ENCODE results near the gene KLRC2.
"Not testable (repeated sequence)": the region's sequence is repeated elsewhere in the genome, so short reads cannot be mapped to it uniquely, and the experiment has no call there.

KLRC2 gene

GRCh38 chr12:10435816-10436215, at the start of gene KLRC2:
Gene KLRC2 (minus strand): TSS chr12:10436010. CDS start chr12:10435986, 24 bp downstream.
- DNase-seq = not testable (repeated sequence)

DNA sequence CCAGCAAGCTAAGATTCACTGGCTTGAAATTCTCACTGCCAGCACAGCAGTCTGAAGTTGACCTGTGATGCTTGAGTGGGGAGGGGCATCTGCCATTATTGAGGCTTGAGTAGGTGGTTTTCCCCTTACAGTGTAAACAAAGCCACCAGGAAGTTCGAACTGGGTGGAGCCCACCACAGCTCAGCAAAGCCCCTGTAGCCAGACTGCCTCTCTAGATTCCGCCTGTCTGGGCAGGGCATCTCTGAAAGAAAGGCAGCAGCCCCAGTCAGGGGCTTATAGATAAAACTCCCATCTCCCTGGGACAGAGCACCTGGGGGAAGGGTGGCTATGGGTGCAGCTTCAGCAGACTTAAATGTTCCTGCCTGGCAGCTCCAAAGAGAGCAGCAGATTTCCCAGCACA, 46.1 kb upstream of the KLRC2 start:
- DNase-seq = not testable (repeated sequence)

DNA sequence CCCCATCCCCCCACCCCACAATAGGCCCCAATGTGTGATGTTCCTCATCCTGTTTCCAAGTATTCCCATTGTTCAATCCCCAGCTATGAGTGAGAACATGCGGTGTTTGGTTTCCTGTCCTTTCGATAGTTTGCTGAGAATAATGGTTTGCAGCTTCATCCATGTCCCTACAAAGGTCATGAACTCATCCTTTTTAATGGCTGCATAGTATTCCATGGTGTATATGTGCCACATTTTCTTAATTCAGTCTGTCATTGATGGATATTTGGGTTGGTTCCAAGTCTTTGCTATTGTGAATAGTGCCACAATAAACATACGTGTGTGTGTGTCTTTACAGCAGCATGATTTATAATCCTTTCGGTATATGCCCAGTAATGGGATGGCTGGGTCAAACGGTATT, 37.0 kb upstream of the KLRC2 start:
- DNase-seq = not testable (repeated sequence)

- no peak for DNase-seq
Observed at GRCh38 chr12:10469701-10470100, 33.9 kb upstream of the KLRC2 start.

GRCh38 chr12:10466311-10466710, 30.5 kb upstream of the KLRC2 start:
- no peak for DNase-seq

- no peak for DNase-seq
Observed at GRCh38 chr12:10457760-10458159, 21.9 kb upstream of the KLRC2 start.

- no peak for DNase-seq
Observed at GRCh38 chr12:10456856-10457255, 21.0 kb upstream of the KLRC2 start.

DNA sequence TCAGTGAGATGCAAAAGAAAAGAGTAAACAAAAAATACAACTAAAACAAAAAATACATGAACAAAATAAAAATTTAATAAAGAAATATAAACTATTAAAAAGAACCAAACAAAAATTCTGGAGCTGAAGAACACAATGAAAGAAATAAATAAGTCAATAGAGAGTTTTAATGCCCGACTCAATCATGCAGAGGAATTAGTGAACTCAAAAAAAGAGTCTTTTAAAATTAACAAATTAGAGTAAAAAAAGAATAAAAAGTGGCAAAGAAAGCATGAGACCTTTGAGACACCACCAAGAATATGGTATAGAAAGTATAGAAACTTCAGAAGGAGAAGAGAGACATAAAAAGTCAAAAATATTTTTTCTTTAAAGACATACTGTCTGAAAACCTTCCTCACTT, 20.0 kb upstream of the KLRC2 start:
- no peak for DNase-seq

GRCh38 chr12:10454531-10454930, 18.7 kb upstream of the KLRC2 start:
- DNase-seq = no peak

- DNase-seq = no peak
Observed at GRCh38 chr12:10453156-10453555, 17.3 kb upstream of the KLRC2 start, which contains the start of gene KLRC1. Gene KLRC1 (minus strand): TSS chr12:10453377. CDS start chr12:10451156, 2,221 bp downstream.

DNA sequence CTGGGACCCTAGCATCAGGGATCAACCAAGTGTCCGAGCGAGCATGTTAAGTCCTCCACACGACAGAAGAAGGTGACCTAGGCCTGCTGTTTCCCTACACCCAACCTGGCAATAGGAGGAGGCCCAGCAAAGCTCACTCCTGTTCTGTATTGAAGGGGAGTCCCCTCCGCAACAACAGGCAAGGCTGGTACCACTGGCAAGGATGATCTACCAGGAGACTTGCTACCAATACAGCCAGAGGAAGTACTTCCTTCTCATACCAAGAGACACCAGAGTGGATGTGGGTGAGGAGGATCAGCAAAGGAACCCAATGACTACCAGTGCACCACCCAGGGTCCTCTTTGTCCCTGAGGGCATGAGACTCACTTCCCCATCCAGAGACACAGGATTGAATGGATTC, 12.4 kb upstream of the KLRC2 start:
- DNase-seq = no peak

DNA sequence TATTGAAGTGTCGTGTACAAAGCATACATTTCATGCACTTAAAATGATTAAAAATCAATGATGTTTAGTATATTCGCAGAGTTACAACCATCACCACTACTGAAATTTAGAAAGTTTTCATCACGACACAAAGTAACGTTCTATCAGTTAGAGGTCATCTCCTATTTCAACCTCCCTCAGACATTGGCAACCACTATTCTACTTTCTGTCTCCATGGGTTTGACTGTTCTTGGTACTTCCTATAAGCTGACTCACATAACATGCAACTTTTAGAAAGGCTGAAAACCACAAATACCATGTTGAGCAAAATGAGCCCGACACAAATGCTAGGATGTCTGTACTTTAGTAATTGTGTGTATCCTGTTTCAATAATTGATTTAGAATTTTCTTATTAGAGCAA, 10.2 kb upstream of the KLRC2 start:
- not testable (repeated sequence) for DNase-seq

- not testable (repeated sequence) for DNase-seq
Observed at GRCh38 chr12:10441144-10441543, 5.3 kb upstream of the KLRC2 start.

- not testable (repeated sequence) for DNase-seq
Observed at GRCh38 chr12:10439608-10440274, 3.9 kb upstream of the KLRC2 start.

DNA sequence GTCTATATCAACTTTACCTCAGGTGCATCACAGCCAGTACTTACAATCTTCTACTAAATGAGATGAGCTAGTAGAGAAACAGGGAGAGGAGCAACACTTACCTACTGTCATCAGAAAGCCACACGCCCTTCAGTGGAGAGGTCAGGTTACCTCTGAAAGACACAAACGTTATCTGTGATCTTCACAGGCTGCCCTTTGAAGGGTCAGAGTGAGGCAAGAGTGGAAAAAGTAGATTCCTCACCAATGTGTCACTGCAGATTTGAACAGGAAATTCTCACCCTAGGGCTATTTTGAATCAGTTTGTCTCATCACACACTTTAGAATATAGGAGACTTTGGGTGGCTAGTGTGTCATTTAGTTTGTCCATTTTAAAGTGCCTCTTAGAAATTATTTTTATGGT, 1.8 kb upstream of the KLRC2 start:
- DNase-seq = not testable (repeated sequence)

DNA sequence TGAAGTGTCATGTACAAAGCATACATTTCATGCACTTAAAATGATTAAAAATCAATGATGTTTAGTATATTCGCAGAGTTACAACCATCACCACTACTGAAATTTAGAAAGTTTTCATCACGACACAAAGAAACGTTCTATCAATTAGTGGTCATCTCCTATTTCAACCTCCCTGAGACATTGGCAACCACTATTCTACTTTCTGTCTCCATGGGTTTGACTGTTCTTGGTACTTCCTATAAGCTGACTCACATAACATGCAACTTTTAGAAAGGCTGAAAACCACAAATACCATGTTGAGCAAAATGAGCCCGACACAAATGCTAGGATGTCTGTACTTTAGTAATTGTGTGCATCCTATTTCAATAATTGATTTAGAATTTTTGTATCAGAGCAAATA, 5.2 kb downstream of the KLRC2 start:
- not testable (repeated sequence) for DNase-seq

DNA sequence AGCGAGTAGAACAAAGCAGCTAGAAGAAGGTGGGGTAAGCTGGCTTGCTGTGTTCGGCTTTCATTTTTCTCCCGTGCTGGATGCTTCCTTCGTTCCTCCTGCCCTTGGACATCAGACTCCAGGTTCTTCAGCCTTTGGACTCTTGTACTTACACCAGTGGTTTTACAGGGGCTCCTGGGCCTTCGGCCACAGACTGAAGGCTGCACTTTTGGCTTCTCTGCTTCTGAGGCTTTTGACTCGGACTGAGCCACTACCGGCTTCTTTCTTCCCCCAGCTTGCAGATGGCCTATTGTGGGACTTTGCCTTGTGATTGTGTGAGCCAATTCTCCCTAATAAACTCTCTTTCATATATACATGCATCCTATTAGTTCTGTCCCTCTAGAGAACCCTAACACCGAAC, 9.9 kb downstream of the KLRC2 start:
- DNase-seq = not testable (repeated sequence)

- not testable (repeated sequence) for DNase-seq
Observed at GRCh38 chr12:10424260-10424899, 11.4 kb downstream of the KLRC2 start.

DNA sequence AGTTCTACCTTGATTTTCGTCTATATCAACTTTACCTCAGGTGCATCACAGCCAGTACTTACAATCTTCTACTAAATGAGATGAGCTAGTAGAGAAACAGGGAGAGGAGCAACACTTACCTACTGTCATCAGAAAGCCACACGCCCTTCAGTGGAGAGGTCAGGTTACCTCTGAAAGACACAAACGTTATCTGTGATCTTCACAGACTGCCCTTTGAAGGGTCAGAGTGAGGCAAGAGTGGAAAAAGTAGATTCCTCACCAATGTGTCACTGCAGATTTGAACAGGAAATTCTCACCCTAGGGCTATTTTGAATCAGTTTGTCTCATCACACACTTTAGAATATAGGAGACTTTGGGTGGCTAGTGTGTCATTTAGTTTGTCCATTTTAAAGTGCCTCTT, 13.7 kb downstream of the KLRC2 start:
- DNase-seq = not testable (repeated sequence)

DNA sequence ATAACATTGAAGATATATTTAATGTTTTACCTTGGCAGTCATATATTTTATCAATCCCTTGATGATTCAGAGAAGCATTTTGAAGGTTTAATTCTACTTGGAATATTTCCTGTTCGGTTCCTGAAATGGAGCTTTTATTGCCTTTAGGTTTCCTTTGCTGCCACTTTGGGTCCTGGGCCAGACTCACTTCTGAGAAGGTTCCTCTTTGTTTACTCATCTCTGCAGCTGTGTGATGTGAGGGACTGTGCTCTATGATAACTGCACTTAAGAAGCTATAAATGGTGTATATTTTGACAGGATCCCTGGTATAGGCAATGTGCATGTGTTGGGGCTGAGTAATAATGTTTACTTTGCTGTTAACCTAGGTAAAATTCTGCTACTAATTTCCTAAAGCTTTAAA, 15.5 kb downstream of the KLRC2 start, which contains the start of gene KLRC3:
Gene KLRC3, minus strand, starts transcription at position 262 of the 400 bp plus-strand sequence. Its CDS starts 45 bp downstream, at position 217.
- DNase-seq = not testable (repeated sequence)

- no peak for DNase-seq
Observed at GRCh38 chr12:10409392-10409791, 26.4 kb downstream of the KLRC2 start, which contains the start of gene KLRC4. Gene KLRC4 (minus strand): TSS chr12:10409757. CDS start chr12:10409575, 182 bp downstream.

DNA sequence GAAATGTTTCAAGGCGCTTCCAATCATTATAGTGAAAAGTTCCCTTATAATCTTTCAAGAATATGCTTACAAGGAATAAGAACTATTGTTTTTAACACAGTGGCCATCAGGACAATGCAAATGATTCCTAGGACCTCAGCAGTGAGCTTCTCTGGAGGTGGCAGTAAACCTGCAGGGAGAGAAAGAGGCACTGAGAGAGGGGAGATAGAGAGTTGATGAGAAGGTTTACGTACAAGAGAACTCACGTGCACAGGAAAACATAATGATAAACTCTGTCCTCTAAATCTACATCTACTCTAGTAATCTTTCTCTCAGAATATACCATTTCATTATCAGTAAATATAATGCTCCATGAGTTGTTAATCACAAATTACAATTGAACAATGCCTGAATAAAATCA, 27.0 kb downstream of the KLRC2 start:
- no peak for DNase-seq

GRCh38 chr12:10406725-10407124, 29.1 kb downstream of the KLRC2 start:
- no peak for DNase-seq

DNA sequence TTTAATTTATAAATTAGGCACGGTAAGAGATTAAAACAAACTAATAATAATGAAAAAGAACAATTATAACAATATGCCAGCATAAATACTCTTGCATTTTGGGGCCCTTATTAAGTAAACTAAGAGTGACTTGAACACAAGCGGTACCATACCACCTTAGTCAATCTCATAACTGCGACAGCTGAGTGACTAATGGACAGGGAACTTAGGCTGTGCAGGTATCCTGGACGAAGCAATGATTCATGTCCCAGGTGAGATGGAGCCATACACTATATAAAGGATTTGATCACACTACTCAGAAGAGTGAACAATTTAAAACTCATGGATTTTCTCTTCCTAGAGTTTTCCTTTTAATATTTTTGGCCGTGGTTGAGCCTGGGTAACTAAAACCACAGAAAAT, 30.5 kb downstream of the KLRC2 start:
- DNase-seq = no peak
